Measurements from ENCODE around the gene UCHL1.
"Not testable (repeated sequence)": the region's sequence is repeated elsewhere in the genome, so short reads cannot be mapped to it uniquely, and the experiment has no call there.

UCHL1 gene

GRCh38 chr4:41241919-41242318 lies 14.8 kb upstream of the UCHL1 start:
- no peak for DNase-seq

- DNase-seq, result no peak
These were observed 10.7 kb upstream of the UCHL1 start for GRCh38 chr4:41245983-41246382.

GRCh38 chr4:41256131-41256739 lies 493 bp upstream of the UCHL1 start:
- peak; percentile 6 to 73 for DNase-seq

- DNase-seq, result peak; percentile 77 to 78
These were observed 651 bp downstream of the UCHL1 start for GRCh38 chr4:41257257-41257901.

- DNase-seq, result no peak
These were observed 1.2 kb downstream of the UCHL1 start for GRCh38 chr4:41257906-41258305.

- DNase-seq, result peak in 1 of 2 experiments; percentile 13
These were observed 2.1 kb downstream of the UCHL1 start for GRCh38 chr4:41258783-41259182.

- no peak for DNase-seq
These were observed 3.5 kb downstream of the UCHL1 start for GRCh38 chr4:41260116-41260733.

- DNase-seq, result no peak
These were observed 5.5 kb downstream of the UCHL1 start for GRCh38 chr4:41262198-41262597.

- DNase-seq, result no peak
These were observed 7.5 kb downstream of the UCHL1 start for GRCh38 chr4:41264212-41264611.

GRCh38 chr4:41267997-41268396 lies 11.3 kb downstream of the UCHL1 start:
- DNase-seq, result peak; percentile 56 to 89

GRCh38 chr4:41268721-41269517 lies 12.2 kb downstream of the UCHL1 start:
- DNase-seq, result no peak

GRCh38 chr4:41269682-41270081 lies 13.0 kb downstream of the UCHL1 start:
- DNase-seq, result no peak

- DNase-seq, result not testable (repeated sequence)
These were observed 19.2 kb downstream of the UCHL1 start for GRCh38 chr4:41275931-41276330.

- DNase-seq, result no peak
These were observed 23.3 kb downstream of the UCHL1 start for GRCh38 chr4:41280010-41280409.

- DNase-seq, result peak; percentile 34 to 65
These were observed 24.4 kb downstream of the UCHL1 start for GRCh38 chr4:41281038-41281634.

- DNase-seq, result no peak
These were observed 25.6 kb downstream of the UCHL1 start for GRCh38 chr4:41282366-41282765.

GRCh38 chr4:41285202-41285863 lies 28.6 kb downstream of the UCHL1 start:
- no peak for DNase-seq

- DNase-seq, result no peak
These were observed 29.1 kb downstream of the UCHL1 start for GRCh38 chr4:41285864-41286235.

- no peak for DNase-seq
These were observed 30.3 kb downstream of the UCHL1 start for GRCh38 chr4:41287005-41287404.

- DNase-seq, result no peak
These were observed 31.1 kb downstream of the UCHL1 start for GRCh38 chr4:41287852-41288251.

- no peak for DNase-seq
These were observed 31.5 kb downstream of the UCHL1 start for GRCh38 chr4:41288254-41288653.

- no peak for DNase-seq
These were observed 33.8 kb downstream of the UCHL1 start for GRCh38 chr4:41290479-41290878.
